Measurements from ENCODE around the gene PTPA.

DNA sequence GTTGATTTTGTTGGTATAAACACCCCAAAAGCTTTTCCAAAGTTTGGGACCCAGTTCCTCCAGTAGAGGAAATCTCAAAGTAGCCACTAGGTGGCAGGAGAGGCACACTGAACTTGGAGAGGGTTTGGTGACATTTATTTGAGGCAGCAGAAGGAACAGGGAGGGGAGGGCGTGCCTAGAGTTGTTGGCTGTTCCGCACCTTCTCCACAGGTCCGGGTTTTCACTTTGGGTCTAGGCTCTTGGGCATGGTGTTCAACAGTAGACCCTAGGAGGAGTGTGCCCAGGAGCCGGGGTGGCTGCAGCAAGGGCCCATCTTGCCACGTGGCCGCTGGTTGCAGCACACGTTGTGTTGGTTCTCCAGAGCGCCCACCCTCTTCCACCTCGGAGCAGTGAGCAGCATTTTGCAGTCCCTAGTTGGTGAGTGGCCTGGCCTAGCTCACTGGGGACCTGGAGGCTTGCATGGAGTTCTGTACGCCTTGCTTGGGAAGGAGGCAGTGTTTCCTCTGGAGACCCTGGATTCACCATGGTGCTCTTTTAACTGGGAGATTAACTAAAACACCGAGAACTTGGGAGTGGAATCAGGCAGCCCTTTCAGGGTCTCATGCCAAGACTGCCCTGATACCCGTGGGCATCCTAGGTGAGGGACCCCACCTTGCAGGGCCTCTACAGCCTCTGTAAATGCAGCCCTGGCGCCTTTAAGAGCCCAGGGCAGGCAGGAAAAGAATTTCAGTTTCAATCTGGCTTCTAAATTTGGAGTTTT, 28.2 kb downstream of the PTPA start:
- TF ChIP-seq, protein P1, sequence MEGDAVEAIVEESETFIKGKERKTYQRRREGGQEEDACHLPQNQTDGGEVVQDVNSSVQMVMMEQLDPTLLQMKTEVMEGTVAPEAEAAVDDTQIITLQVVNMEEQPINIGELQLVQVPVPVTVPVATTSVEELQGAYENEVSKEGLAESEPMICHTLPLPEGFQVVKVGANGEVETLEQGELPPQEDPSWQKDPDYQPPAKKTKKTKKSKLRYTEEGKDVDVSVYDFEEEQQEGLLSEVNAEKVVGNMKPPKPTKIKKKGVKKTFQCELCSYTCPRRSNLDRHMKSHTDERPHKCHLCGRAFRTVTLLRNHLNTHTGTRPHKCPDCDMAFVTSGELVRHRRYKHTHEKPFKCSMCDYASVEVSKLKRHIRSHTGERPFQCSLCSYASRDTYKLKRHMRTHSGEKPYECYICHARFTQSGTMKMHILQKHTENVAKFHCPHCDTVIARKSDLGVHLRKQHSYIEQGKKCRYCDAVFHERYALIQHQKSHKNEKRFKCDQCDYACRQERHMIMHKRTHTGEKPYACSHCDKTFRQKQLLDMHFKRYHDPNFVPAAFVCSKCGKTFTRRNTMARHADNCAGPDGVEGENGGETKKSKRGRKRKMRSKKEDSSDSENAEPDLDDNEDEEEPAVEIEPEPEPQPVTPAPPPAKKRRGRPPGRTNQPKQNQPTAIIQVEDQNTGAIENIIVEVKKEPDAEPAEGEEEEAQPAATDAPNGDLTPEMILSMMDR (IDR thresholded peaks at IDR 0.05; ENCODE audit: low read depth, low read length): peak; percentile 95
- no peak for TF ChIP-seq EZH2phosphoT487 (IDR thresholded peaks at IDR 0.05; ENCODE audit: low read depth)
